ENCODE results near the gene CD300LG.
A peak's percentile ranks its signal among the peaks of the same experiment; 100 is the strongest.

Gene CD300LG

DNA sequence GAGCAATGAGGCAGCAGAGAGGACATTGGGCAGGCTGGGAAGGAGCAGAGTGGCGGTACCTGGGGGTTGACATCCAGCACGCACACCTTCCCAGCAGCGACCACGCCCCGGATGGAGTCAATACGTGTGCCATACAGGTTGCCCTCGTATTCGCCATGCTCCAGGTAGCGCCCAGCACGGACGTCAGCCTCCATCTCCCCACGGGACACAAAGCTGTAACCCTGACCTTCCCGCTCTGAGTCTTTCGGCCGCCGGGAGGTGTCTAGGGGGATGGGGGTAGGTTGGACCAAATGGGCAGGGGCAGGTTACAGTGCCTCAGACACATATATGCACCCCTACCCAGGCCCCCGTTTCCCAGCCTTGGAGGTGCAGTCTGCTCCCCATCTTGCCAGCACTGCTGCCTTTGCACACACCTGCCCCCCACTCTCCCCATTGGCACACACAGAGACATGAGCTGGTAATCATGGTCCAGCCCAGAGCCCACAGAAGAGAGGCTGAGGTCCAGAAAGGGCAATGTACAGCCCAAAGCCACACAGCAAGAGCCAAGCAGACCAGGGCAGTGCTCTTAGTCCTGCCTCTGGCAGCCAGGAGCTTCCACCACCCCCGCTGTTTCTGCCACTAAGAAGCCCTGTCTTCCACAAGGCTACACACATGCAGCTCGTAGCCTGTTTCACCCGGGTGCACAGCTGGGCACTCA, 32.9 kb downstream of the CD300LG start:
- H3K27ac ChIP-seq: no peak overlapping the region
- TF ChIP-seq, protein P1, sequence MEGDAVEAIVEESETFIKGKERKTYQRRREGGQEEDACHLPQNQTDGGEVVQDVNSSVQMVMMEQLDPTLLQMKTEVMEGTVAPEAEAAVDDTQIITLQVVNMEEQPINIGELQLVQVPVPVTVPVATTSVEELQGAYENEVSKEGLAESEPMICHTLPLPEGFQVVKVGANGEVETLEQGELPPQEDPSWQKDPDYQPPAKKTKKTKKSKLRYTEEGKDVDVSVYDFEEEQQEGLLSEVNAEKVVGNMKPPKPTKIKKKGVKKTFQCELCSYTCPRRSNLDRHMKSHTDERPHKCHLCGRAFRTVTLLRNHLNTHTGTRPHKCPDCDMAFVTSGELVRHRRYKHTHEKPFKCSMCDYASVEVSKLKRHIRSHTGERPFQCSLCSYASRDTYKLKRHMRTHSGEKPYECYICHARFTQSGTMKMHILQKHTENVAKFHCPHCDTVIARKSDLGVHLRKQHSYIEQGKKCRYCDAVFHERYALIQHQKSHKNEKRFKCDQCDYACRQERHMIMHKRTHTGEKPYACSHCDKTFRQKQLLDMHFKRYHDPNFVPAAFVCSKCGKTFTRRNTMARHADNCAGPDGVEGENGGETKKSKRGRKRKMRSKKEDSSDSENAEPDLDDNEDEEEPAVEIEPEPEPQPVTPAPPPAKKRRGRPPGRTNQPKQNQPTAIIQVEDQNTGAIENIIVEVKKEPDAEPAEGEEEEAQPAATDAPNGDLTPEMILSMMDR (IDR thresholded peaks at IDR 0.05): no peak
- no peak overlapping the region for H3K4me3 ChIP-seq
- DNase-seq (ENCODE audit: low spot score): peak; percentile 66

DNA sequence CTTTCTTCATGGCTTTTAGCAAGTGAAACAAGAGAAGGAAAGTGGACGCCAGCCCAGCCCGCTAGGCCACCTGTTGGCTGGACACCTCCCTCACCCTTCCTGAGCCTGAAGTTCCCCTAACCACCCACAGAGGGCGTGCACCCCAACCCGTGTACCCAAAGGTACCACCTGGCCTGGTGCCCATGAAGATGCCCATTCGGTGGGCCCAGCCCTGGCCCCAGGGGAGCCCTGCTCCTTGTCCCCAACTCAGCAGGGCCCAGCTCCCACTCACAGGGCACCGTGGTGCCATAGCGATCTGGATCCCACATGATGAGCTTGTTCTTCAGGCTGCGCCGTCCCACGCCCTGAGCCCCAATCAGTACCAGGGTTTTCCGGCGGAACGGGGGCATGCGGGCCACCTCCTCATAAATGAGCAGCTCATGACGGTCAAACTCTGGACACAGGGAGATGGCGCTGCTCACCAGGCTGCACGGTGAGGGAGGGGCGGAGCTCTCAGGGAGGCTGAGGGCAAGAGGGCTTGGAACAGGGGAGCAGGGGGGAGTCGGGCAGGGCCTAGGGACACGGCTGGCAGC, 33.5 kb downstream of the CD300LG start:
- Histone ChIP-seq H3K4me3 (no peak overlapping the region), H3K27ac (no peak overlapping the region)
- TF ChIP-seq, protein P1 (IDR thresholded peaks at IDR 0.05): no peak
- peak; percentile 62 for DNase-seq (ENCODE audit: low spot score)

DNA sequence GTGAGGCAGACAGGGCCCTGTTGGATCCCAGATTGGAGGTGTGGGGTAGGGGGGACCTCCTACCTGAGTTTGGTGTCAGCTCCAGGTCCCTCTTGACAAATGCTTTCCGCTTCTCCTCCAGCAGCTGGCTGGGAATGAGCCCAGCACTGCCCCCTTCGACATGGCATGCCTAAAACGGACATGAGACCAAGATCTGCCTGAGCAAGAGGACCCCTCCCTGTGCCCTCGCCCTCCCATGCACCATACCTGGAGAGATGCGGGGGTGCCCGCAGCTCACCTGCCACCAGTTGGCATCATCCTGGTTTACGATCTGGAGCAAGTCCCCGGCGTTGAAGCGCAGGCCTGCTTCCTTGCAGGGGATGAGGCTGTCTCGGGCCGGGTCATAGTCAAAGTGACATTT, 34.2 kb downstream of the CD300LG start:
- H3K27ac ChIP-seq: no peak overlapping the region
- TF ChIP-seq, protein P1 (IDR thresholded peaks at IDR 0.05): no peak
- no peak overlapping the region for H3K4me3 ChIP-seq
- DNase-seq (ENCODE audit: low spot score): peak; percentile 54

DNA sequence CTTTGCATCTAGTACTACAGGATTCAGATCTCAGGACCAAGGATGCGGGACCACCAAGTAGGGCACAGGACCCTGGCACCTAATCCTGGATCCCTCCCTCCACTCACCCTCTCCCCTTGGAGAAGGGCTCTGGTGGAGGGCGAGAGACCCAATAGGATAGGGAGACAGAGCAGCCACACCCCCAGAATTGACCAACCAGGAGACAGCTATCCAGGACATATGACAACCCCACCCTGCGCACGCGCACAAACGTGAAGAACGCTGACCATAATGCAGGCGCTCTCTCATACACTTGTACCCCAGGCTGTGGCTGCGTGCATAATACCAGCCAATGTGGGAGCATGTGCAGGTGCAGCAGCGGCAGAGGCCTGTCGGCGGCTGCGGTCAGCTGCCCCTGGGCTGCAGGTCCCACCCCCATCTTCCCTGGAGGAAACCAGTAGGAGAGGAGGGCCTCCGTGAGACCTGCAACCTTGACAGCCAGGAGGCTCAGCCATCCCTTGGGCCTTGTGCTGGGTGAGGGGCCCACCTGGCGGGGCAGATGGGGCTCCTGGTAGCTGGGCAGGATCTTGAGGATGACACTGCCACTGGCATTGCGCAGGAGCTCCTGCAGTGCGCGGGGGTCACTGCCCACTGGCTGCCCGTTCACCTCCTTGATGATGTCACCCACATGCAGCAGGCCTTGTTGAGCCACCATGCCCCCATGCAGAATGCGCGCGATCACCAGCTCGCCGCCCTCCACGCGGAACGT, 35.0 kb downstream of the CD300LG start:
- TF ChIP-seq, protein P1 (IDR thresholded peaks at IDR 0.05): no peak
- Histone ChIP-seq H3K27ac (no peak overlapping the region), H3K4me3 (no peak overlapping the region)
- peak; percentile 62 for DNase-seq (ENCODE audit: low spot score)

DNA sequence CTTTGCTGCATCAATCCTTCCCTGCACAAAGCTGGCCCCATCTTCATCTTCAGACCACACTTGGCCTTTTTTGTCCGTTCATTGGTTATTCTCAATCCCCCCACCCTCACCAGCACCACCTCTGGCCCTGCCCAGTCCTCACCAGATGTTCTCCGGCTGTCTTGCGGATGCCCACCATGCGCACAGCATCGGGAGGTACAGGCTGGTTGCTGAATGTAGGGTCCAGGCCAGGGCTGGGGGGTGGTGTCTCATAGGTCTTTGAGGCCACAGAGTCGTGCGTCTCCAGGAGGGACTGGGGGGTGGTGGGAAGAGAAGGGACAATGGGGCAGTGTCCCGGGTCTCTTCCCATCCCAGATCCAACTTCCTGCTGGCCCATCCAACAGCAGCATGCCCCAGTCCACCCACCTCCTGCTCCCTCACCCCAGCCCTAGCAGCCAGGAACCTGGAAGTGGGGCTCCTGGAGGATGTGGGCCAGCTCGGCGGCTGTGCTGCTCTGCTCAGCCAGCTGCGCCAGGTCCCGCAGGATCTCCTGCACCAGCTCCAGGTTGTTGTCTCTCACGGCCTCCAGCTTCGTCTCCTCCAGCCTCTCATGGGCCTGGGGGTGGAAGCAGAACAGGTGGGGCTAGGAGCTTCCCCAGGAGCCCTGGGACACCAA, 35.9 kb downstream of the CD300LG start:
- no peak for DNase-seq (ENCODE audit: low spot score)
- TF ChIP-seq, protein P1 (IDR thresholded peaks at IDR 0.05): no peak
- H3K4me3 ChIP-seq: no peak overlapping the region
- no peak overlapping the region for H3K27ac ChIP-seq

DNA sequence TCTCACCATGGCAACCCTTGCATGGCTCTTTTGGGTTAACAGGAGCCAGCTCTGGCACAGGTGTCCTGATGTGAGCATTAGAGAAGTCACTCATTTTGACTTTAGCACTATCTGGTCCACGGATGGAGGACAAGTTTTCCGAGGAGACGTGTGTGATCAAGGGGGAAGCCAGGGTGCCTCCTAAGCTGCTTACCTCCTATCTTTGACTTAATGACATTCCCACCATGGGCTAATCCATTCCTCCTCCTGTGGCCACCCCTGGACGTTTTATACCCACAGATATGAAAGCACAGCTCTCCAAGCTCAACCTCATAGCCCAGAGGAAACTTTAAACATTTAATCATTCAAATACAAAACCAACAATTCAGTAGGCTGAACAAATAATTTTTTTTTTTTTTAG, 41.6 kb downstream of the CD300LG start:
- Histone ChIP-seq H3K27ac (no peak overlapping the region), H3K4me3 (no peak overlapping the region)
- DNase-seq (ENCODE audit: low spot score): no peak
- TF ChIP-seq, protein P1 (IDR thresholded peaks at IDR 0.05): no peak

Measured in coronary artery (tissue), 2 donors.